ENCODE data around the gene CEBPA.

DNA sequence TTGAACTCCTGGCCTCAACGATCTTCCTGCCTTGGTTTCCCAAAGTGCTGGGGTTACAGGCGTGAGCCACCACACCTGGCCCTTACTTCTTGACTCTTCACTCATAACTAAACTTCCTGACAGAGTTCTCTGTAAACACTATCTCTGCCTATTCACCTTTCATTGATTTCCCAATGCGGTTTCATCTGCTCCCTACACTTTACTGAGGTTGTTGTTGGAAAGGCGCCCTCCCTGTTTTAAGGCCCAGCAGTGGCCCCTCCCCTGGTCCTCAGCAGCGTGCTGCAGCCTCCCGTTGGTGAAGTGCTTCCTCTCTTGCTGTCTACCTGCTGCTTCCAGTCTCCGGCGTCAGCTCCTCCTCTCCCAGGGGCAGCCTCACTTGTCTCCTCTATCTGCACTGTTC, 26.7 kb upstream of the CEBPA start:
- TF ChIP-seq, protein P1, sequence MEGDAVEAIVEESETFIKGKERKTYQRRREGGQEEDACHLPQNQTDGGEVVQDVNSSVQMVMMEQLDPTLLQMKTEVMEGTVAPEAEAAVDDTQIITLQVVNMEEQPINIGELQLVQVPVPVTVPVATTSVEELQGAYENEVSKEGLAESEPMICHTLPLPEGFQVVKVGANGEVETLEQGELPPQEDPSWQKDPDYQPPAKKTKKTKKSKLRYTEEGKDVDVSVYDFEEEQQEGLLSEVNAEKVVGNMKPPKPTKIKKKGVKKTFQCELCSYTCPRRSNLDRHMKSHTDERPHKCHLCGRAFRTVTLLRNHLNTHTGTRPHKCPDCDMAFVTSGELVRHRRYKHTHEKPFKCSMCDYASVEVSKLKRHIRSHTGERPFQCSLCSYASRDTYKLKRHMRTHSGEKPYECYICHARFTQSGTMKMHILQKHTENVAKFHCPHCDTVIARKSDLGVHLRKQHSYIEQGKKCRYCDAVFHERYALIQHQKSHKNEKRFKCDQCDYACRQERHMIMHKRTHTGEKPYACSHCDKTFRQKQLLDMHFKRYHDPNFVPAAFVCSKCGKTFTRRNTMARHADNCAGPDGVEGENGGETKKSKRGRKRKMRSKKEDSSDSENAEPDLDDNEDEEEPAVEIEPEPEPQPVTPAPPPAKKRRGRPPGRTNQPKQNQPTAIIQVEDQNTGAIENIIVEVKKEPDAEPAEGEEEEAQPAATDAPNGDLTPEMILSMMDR (IDR thresholded peaks at IDR 0.05; ENCODE audit: low read length), result no peak
- no peak for TF ChIP-seq EZH2 (IDR thresholded peaks at IDR 0.05; ENCODE audit: borderline replicate concordance, low read length)

Measured in OCI-LY1 (cell line).